Neuronal stem cell (in vitro differentiated cells): ENCODE measurements around the gene MERTK.

Source experiments
- DNase-seq: peaks from one replicate; pipeline ENCODE4 v3.0.0-alpha.2; 2013; ENCODE audit warnings: low spot score
- H2AFZ ChIP-seq: one replicate; pipeline ENCODE4 v1.6.1; 2013; ENCODE audit warnings: mild to moderate bottlenecking, low read length, inconsistent platforms
- H2AK5ac ChIP-seq: 2 replicates; pipeline ENCODE4 v1.6.1; 2013; ENCODE audit warnings: low read depth, mild to moderate bottlenecking, inconsistent platforms, low read length, moderate library complexity, mixed read lengths
- H2BK120ac ChIP-seq: 2 replicates; pipeline ENCODE4 v1.6.1; 2013; ENCODE audit warnings: low read depth, mild to moderate bottlenecking, inconsistent platforms, low read length, moderate library complexity, mixed read lengths
- H2BK12ac ChIP-seq: one replicate; pipeline ENCODE4 v1.6.1; 2013; ENCODE audit warnings: low read length, inconsistent platforms
- H2BK15ac ChIP-seq: 2 replicates; pipeline ENCODE4 v1.6.1; 2013; ENCODE audit warnings: mild to moderate bottlenecking, low read length, inconsistent platforms, mixed read lengths
- H2BK5ac ChIP-seq: one replicate; pipeline ENCODE4 v1.6.1; 2013; ENCODE audit warnings: inconsistent platforms, mild to moderate bottlenecking, low read length, moderate library complexity
- H3K14ac ChIP-seq: one replicate; pipeline ENCODE4 v1.6.1; 2013; ENCODE audit warnings: low read length, inconsistent platforms
- H3K18ac ChIP-seq: 2 replicates; pipeline ENCODE4 v1.6.1; 2013; ENCODE audit warnings: low read length, inconsistent platforms
- H3K23ac ChIP-seq: 2 replicates; pipeline ENCODE4 v1.6.1; 2013; ENCODE audit warnings: low read depth, mild to moderate bottlenecking, mixed read lengths, low read length, inconsistent platforms; ENCODE audit not compliant: poor library complexity
- H3K27ac ChIP-seq: replicated peaks from 3 replicates; pipeline ENCODE4 v1.5.1; 2013; ENCODE audit warnings: low read length, inconsistent platforms
- H3K27me3 ChIP-seq, 3 experiments: 2 replicates each; pipeline ENCODE4 v1.6.1; 2013; ENCODE audit warnings: low read length in 3 of 3, mild to moderate bottlenecking in 2 of 3, inconsistent platforms in 1 of 3, low read depth in 1 of 3, mixed read lengths in 1 of 3, moderate library complexity in 1 of 3; ENCODE audit not compliant: control insufficient read depth in 3 of 3, insufficient read depth in 3 of 3
- H3K36me3 ChIP-seq, 2 donors: replicated peaks in 1 of 2; 2 replicates each; pipeline ENCODE4 v1.6.1; 2013; ENCODE audit warnings: low read length in 2 of 2; ENCODE audit not compliant: control insufficient read depth in 2 of 2, insufficient read depth in 2 of 2
- H3K4ac ChIP-seq: 2 replicates; pipeline ENCODE4 v1.6.1; 2013; ENCODE audit warnings: inconsistent platforms, mild to moderate bottlenecking, low read length, moderate library complexity
- H3K4me1 ChIP-seq, 2 donors: 1 replicate in 1 of 2; 2 replicates in 1 of 2; pipeline ENCODE4 v1.6.1; 2013; ENCODE audit warnings: low read length in 2 of 2, low read depth in 1 of 2; ENCODE audit not compliant: control insufficient read depth in 2 of 2, insufficient read depth in 1 of 2
- H3K4me2 ChIP-seq: one replicate; pipeline ENCODE4 v1.6.1; 2013; ENCODE audit warnings: mild to moderate bottlenecking, low read length, inconsistent platforms; ENCODE audit not compliant: insufficient read depth, poor library complexity, severe bottlenecking
- H3K4me3 ChIP-seq, 2 donors: 2 replicates each; pipeline ENCODE4 v1.5.1; 2013; ENCODE audit warnings: low read length in 2 of 2, mild to moderate bottlenecking in 2 of 2, inconsistent platforms in 1 of 2, moderate library complexity in 1 of 2
- H3K79me1 ChIP-seq: one replicate; pipeline ENCODE4 v1.6.1; 2013; ENCODE audit warnings: low read depth, mild to moderate bottlenecking, inconsistent platforms, low read length, moderate library complexity
- H3K9ac ChIP-seq: one replicate; pipeline ENCODE4 v1.6.1; 2013; ENCODE audit warnings: mild to moderate bottlenecking, low read depth, low read length, inconsistent platforms; ENCODE audit not compliant: poor library complexity
- H3K9me3 ChIP-seq, 2 donors: replicated peaks in 1 of 2; 2 replicates each; pipeline versions ENCODE3 to v1.6.1; 2013; ENCODE audit warnings: low read length in 2 of 2, mild to moderate bottlenecking in 2 of 2, inconsistent platforms in 1 of 2, low read depth in 1 of 2, mixed read lengths in 1 of 2, moderate library complexity in 1 of 2; ENCODE audit not compliant: control insufficient read depth in 2 of 2, insufficient read depth in 1 of 2
- H4K8ac ChIP-seq: one replicate; pipeline ENCODE4 v1.6.1; 2013; ENCODE audit warnings: low read depth, mild to moderate bottlenecking, inconsistent platforms, low read length, moderate library complexity
- H4K91ac ChIP-seq: one replicate; pipeline ENCODE4 v1.6.1; 2013; ENCODE audit warnings: low read length, low read depth, mild to moderate bottlenecking, inconsistent platforms; ENCODE audit not compliant: poor library complexity
- WGBS, 2 donors: extraction: QIAGEN DNeasy Blood & Tissue Kit; methylation state at CpG; one replicate each; pipeline ENCODE4 v1.1.7; 2013; ENCODE audit warnings: missing lambda C conversion rate in 2 of 2, mixed read lengths in 1 of 2; ENCODE audit not compliant: insufficient read length in 2 of 2, insufficient replicate concordance in 1 of 2; ENCODE audit errors: extremely low coverage in 2 of 2; 5-methylcytosine and 5-hydroxymethylcytosine counted together

The MERTK gene

DNA sequence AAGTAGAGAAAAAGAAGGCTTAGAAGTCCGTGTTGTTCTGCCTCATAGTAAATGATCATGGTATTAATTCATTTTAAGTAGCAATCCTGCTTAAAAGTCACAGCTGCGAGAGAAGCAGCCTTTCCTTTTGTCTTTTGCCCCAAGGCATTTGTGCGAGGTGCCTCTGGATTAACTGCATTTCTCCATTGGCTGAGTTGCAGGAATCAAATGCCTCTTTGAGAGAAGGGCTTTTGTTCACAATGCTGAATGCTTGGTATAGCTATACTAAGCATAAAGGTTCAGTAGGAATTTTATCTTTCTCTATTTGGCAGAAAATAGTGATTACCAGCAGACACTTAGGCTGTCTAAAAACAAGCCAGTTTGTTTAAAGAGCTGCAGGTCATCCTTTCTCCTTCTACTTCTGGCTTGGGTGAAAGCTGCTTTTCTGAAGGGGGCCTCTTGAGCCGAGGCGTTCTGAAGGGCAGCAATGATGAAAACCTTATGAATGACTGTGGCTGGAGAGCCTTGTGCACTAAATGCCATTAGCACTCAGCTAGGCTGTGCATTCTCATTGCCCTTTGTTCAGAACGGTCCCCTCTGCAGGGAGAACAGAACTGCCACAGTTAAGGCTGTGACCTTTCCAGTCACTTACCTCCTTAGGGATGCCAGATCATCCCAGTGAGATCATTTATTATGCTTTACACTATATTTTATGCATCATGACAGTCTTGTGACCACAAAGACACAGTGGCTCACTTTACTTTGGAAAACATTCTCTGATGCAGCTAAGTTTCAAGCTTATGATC lies 87.9 kb downstream of the MERTK start:
- Histone ChIP-seq H3K79me1 (no peaks in the 10 kb centered on the region), H4K91ac (no peak overlapping the region), H2BK5ac (no peak overlapping the region), H3K27me3 (no peaks in the 10 kb centered on the region), H2BK12ac (no peak overlapping the region), H3K14ac (no peak overlapping the region), H3K4me2 (peak overlapping the region; percentile 41), H3K9ac (no peak overlapping the region), H2BK120ac (no peak overlapping the region), H3K9me3 (peaks cover 0 to 3% of the 10 kb centered on the region in 2 donors), H4K8ac (no peak overlapping the region), H3K4me3 (no peak overlapping the region), H3K23ac (no peak overlapping the region), H3K27ac (peak overlapping the region; percentile 83), H2BK15ac (no peak overlapping the region), H3K18ac (no peak overlapping the region), H3K4ac (no peak overlapping the region), H3K36me3 (peaks cover 3 to 20% of the 10 kb centered on the region in 2 donors), H3K4me1 (peaks cover 26 to 41% of the 10 kb centered on the region in 2 donors), H2AFZ (peak overlapping the region; percentile 8), H2AK5ac (no peak overlapping the region)
- no CpG with 5 or more reads among the region's 6 CpGs for WGBS, 2 donors
- DNase-seq, result peak; percentile 63

DNA sequence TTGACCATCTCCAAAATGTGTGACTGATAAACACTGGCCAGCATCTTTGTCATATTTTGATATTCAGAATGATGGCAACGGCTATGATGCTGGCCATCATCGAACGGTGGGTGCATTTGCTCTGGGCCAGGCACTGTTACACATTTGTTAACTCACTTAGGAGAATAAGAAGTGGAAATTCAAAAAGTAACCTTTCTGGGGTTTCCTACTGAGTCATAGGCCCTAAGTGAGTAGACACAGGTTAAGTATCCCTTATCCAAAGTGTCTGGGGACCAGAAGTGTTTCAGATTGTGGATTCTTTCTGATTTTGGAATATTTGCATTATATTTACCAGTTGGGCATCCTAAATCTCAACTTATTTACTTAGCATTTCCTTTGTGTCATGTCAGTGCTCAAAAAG lies 92.0 kb downstream of the MERTK start:
- Histone ChIP-seq H3K4me1 (peaks cover 9 to 27% of the 10 kb centered on the region in 2 donors), H3K9ac (no peak overlapping the region), H2BK12ac (no peak overlapping the region), H3K9me3 (peaks cover 0 to 1% of the 10 kb centered on the region in 2 donors), H3K14ac (no peak overlapping the region), H2AFZ (no peak overlapping the region), H3K27ac (no peak overlapping the region), H3K79me1 (no peaks in the 10 kb centered on the region), H2BK5ac (no peak overlapping the region), H3K18ac (no peak overlapping the region), H3K36me3 (peaks cover 0 to 6% of the 10 kb centered on the region in 2 donors), H3K27me3 (no peaks in the 10 kb centered on the region), H4K8ac (no peak overlapping the region), H3K23ac (no peak overlapping the region), H4K91ac (no peak overlapping the region), H3K4me3 (no peak overlapping the region), H3K4ac (no peak overlapping the region), H2AK5ac (no peak overlapping the region), H2BK15ac (no peak overlapping the region), H2BK120ac (no peak overlapping the region), H3K4me2 (no peak overlapping the region)
- no CpG with 5 or more reads among the region's 3 CpGs for WGBS, 2 donors
- no peak for DNase-seq

DNA sequence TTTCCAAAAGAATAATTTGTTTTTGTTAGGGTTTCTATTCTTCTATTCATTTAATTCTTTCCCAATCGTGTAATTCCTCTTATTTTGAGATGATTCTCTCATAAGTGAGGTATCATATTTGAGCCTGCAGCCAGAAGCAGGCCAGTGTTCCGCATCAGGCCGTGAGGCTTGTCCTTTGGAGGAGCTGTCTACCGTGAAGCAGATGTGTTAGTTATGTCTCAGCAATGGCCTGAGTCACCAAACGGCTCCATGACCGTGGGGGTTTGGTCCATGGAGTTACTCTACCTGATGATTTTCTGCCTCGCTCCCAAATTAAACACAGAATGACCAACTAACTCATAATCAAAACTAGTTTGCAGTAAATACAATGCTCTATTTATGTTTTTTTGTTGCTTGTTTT lies 92.4 kb downstream of the MERTK start:
- H3K79me1 ChIP-seq, result no peaks in the 10 kb centered on the region
- H2AK5ac ChIP-seq, result no peak overlapping the region
- no peak overlapping the region for H4K8ac ChIP-seq
- H2AFZ ChIP-seq, result no peak overlapping the region
- no peak overlapping the region for H3K23ac ChIP-seq
- H3K27ac ChIP-seq, result no peak overlapping the region
- no peak overlapping the region for H2BK120ac ChIP-seq
- H3K9me3 ChIP-seq, result peaks cover 0 to 1% of the 10 kb centered on the region in 2 donors
- no CpG with 5 or more reads among the region's 7 CpGs for WGBS, 2 donors
- H2BK12ac ChIP-seq, result no peak overlapping the region
- H3K9ac ChIP-seq, result no peak overlapping the region
- DNase-seq, result no peak
- peaks cover 7 to 22% of the 10 kb centered on the region in 2 donors for H3K4me1 ChIP-seq
- no peak overlapping the region for H3K4me3 ChIP-seq
- no peak overlapping the region for H2BK5ac ChIP-seq
- H3K4ac ChIP-seq, result no peak overlapping the region
- H3K18ac ChIP-seq, result no peak overlapping the region
- H2BK15ac ChIP-seq, result no peak overlapping the region
- no peak overlapping the region for H3K4me2 ChIP-seq
- H3K14ac ChIP-seq, result no peak overlapping the region
- H3K27me3 ChIP-seq, result no peaks in the 10 kb centered on the region
- peaks cover 0 to 7% of the 10 kb centered on the region in 2 donors for H3K36me3 ChIP-seq
- no peak overlapping the region for H4K91ac ChIP-seq

DNA sequence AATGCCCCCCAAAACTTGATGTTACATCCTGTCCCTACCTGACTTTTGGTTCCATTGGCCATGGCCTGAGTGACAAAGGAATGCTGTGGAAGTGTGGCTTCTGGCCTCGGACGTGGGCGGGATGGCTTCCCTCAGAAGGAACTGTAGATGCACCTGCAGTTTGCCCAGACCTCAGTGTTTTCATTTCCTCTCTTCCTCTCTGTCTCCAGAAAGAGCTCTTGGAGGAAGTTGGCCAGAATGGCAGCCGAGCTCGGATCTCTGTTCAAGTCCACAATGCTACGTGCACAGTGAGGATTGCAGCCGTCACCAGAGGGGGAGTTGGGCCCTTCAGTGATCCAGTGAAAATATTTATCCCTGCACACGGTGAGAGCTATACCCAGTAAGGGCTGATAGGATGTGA lies 95.6 kb downstream of the MERTK start:
- no peaks in the 10 kb centered on the region for H3K79me1 ChIP-seq
- no peak overlapping the region for H3K9ac ChIP-seq
- no peaks in the 10 kb centered on the region for H3K4me1 ChIP-seq
- no peak overlapping the region for H3K14ac ChIP-seq
- H3K27me3 ChIP-seq, result no peaks in the 10 kb centered on the region
- no peak overlapping the region for H4K8ac ChIP-seq
- H3K4me2 ChIP-seq, result no peak overlapping the region
- H3K9me3 ChIP-seq, result peaks cover 1 to 4% of the 10 kb centered on the region in 2 donors
- DNase-seq, result no peak
- no peak overlapping the region for H3K4ac ChIP-seq
- H2BK120ac ChIP-seq, result no peak overlapping the region
- no peak overlapping the region for H3K23ac ChIP-seq
- H2BK5ac ChIP-seq, result no peak overlapping the region
- no peak overlapping the region for H3K4me3 ChIP-seq
- no peak overlapping the region for H4K91ac ChIP-seq
- no peak overlapping the region for H3K27ac ChIP-seq
- H3K36me3 ChIP-seq, result peaks cover 0 to 21% of the 10 kb centered on the region in 2 donors
- no CpG with 5 or more reads among the region's 8 CpGs for WGBS, 2 donors
- H2BK12ac ChIP-seq, result no peak overlapping the region
- H3K18ac ChIP-seq, result no peak overlapping the region
- no peak overlapping the region for H2AK5ac ChIP-seq
- no peak overlapping the region for H2AFZ ChIP-seq
- no peak overlapping the region for H2BK15ac ChIP-seq
